GM12873 (cell line): Measurements from ENCODE around the gene STK32B.

Experiments
- TF ChIP-seq, protein P1 (sequence below): IDR thresholded peaks from 2 replicates; pipeline ENCODE4 v1.5.1; 2012; ENCODE audit warnings: low read depth, mild to moderate bottlenecking, moderate library complexity, low read length, control low read depth; ENCODE audit not compliant: insufficient read depth; ENCODE audit errors: missing control alignments

Gene STK32B

DNA sequence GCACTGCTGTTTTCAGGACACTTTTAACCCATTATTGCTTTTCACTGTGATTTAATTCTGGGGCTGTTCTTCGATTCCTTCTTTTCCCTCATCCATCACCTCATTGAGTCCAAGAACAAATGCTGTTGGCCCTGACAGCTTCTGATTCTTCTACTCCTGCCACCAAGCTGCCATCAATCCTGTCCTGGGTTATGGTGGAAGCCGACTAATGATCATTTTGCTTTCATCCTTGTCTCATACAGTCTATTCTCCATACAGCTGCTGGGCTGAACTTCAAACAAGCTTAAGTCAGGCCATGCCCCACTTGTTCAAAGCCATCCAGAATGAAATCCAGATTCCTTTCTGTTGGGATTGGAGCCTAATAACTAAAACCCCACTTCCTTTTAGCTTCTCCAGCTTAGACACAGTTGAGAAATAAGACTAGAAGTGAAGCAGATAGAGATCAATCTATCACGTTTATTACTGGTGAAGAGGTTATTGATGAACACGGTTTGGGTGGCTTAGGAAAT lies 161.9 kb downstream of the STK32B start:
- TF ChIP-seq, protein P1, sequence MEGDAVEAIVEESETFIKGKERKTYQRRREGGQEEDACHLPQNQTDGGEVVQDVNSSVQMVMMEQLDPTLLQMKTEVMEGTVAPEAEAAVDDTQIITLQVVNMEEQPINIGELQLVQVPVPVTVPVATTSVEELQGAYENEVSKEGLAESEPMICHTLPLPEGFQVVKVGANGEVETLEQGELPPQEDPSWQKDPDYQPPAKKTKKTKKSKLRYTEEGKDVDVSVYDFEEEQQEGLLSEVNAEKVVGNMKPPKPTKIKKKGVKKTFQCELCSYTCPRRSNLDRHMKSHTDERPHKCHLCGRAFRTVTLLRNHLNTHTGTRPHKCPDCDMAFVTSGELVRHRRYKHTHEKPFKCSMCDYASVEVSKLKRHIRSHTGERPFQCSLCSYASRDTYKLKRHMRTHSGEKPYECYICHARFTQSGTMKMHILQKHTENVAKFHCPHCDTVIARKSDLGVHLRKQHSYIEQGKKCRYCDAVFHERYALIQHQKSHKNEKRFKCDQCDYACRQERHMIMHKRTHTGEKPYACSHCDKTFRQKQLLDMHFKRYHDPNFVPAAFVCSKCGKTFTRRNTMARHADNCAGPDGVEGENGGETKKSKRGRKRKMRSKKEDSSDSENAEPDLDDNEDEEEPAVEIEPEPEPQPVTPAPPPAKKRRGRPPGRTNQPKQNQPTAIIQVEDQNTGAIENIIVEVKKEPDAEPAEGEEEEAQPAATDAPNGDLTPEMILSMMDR: no peak

DNA sequence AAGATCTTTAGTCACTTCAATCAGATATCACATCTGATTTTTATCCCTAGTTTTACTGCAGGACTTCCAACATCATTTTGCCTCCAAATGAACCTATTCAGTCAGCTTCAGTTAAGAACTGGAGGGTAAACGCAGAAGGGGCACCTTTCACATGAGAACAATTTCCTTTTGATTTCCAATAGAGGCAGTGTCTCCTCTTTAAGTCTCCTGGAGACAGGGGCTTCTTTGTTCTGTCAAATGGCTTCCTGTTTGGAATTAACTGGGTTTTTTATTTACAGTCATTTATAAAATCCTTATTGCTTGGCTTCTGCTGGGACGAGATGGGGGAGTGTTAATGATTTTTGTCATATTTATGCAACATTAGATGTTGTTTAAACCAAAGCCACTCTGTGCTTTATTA lies 164.0 kb downstream of the STK32B start:
- TF ChIP-seq, protein P1: no peak

DNA sequence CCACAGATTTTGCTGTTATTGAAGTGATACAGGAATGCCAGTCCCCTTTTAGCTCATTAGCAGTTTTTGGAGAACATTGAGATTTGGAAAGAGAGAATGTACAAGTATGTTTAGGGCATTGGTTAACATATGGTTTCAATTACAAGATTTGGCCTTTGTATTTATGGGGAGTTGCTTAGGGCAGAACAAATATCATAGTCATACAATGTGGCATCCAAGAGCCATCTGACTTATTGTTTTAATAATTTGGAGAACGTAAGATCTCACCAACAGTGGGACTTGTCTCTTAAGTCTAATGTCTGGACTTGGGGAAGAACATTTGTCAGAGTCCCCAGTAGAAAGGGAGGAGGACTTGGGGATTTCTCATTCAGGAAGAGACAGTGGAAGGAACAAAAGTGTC lies 166.1 kb downstream of the STK32B start:
- TF ChIP-seq, protein P1: no peak

DNA sequence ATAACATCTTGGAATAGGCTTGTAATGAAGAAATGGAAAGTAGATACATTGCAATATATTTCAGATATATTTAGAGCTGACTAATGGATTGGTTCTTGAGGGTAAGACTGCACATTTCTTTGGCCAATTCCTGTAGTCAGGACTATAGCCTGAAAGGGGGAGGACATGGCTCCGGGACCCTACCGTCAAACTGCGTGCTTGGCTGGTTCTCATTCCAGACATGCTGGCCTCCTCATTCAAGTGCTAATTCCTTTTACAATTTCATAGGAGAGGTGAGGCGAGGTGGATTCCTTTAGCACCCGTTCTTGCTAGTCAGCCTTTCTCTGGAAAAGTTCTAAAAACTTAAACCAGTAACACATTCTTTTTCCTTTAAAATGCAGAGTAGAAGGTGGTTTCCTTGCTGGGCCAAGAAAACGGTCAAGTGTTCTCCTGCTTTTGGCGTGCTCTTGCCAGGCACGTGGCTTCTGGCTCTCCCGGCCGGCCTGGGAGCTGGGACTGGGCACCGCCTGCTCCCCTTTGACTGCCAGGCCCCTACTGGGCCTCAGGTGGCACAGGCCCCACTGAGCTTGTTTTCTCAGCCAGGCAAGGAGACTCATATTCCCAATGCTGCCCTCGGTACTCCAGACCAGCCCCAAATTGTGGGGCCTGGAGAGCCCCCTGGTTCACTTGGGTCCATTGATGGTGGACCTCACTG lies 167.2 kb downstream of the STK32B start:
- TF ChIP-seq, protein P1: no peak

DNA sequence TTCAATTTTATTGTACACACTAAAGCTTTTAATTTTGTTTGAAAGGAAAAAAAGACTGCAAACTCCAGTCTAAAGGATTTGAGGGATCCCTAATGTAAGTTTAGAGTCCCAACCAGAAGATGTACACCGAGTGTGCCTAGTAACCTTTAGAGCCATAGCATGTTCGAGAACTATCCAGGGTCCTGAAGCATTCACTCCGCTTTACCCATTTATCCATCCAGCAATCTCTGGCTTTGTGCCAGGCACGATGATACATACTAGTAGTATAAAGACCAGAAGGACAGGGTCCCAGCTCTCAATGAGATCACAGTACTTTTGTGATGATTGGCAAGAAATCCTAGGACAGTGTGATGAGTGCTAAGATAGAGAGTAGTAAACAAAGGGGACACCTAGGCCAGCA lies 168.7 kb downstream of the STK32B start:
- TF ChIP-seq, protein P1: no peak

DNA sequence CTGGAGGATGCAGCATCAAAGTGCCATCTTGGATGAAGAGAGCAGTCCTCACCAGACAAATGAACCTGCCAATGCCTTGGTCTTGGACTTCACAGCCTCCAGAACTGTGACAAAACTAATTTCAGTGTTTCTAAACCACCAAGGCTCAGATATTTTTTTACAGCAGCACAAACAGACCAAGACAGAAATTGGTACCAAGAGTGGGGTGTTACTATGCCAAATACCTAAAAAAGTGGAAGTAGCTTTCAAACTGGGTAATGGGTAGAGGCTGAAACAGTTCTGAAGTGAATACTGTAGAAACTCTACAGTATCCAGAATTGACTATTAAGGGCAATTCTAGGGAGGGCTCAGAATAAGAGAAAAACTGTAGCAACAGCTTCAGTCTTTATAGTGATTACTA lies 170.8 kb downstream of the STK32B start:
- TF ChIP-seq, protein P1: no peak

DNA sequence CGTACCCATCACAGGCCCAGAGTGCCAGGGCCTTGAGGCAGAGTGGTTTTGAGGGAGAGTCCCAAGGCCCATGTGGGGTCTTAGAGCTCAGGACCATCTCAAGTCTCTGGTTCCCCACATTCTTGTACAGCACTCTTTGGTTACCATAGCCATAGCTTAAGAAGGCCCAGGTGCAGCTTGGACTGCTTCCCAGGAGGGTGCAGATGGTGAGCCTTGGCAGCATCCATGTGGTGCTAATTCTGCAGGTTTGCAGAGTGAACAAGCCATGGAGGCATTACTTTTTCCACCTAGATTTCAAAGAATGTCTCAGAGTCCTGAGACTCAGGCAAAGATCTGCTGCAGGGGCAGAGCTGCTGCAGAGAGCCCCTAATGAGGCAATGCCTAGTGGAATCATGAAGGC lies 171.7 kb downstream of the STK32B start:
- TF ChIP-seq, protein P1: no peak
